CD4-positive, alpha-beta T cell treated with Interleukin-6 for 4 hours (primary cell): ENCODE data around the gene GOLT1B.

ENCODE experiments used
- DNase-seq: peaks from one replicate; pipeline ENCODE4 v3.0.0-alpha.2; 2020; ENCODE audit warnings: mixed read lengths

GOLT1B gene

GRCh38 chr12:21566907-21567394 lies 65.4 kb downstream of the GOLT1B start:
- no peak for DNase-seq
